Stomach (tissue), 4 donors: ENCODE results near the gene PDLIM5.

ENCODE experiments used
- CTCF ChIP-seq, 7 experiments: fragments of 450-650 bp in 4 of 7; fragments of 200-600 bp in 3 of 7; sonication (generic) in 3 of 7; IDR thresholded peaks; one replicate each; pipeline ENCODE4 v1.5.1; 2016 to 2019; ENCODE audit warnings: antibody characterized with exemption in 7 of 7, control low read depth in 2 of 7, mild to moderate bottlenecking in 1 of 7
- POLR2A ChIP-seq, 4 donors: fragments of 450-650 bp; IDR thresholded peaks; one replicate each; pipeline ENCODE4 v1.6.1; 2016; ENCODE audit warnings: antibody characterized with exemption in 4 of 4, control low read depth in 2 of 4, mild to moderate bottlenecking in 1 of 4, moderate library complexity in 1 of 4
- POLR2AphosphoS5 ChIP-seq, 3 donors: sonication (generic); formaldehyde crosslinking; IDR thresholded peaks; one replicate each; pipeline ENCODE4 v1.6.1; 2016; ENCODE audit warnings: antibody characterized with exemption in 3 of 3

DNA sequence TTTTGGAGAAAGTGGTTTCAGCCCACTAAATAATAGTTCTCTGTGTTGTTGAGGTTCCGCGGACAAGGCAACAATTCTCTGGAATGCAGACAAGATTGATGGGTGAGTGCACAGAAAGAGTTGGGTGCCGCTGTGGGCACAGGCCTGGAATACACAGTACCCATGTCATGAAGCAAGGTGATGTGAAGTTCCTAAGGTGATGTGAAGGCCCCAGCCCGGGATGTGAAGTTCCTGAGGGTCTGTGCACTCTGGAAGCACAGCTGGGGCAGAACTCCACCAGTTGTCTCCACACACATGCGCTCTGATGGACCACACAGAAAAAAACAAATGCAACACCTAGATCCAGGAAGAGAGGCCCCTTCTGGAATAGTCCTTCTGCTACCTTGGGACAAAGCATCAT lies 219.4 kb downstream of the PDLIM5 start:
- TF ChIP-seq CTCF (IDR thresholded peaks at IDR 0.05) (no peak), POLR2AphosphoS5 (IDR thresholded peaks at IDR 0.05) (no peak), POLR2A (IDR thresholded peaks at IDR 0.05) (no peak)
